HEK293 (cell line): ENCODE results near the gene FAM136A.

Experiments used
- SCRT1 ChIP-seq: fragments of 450-650 bp; formaldehyde crosslinking; IDR thresholded peaks from 2 replicates; pipeline ENCODE4 v1.5.1; 2016; ENCODE audit warnings: missing biosample characterization, missing genetic modification characterization, borderline replicate concordance
- ZBTB20 ChIP-seq: fragments of 450-650 bp; formaldehyde crosslinking; IDR thresholded peaks from 2 replicates; pipeline ENCODE4 v1.5.1; 2016; ENCODE audit warnings: missing biosample characterization, missing genetic modification characterization
- ZBTB21 ChIP-seq: fragments of 450-650 bp; formaldehyde crosslinking; IDR thresholded peaks from 2 replicates; pipeline ENCODE4 v1.5.1; 2017; ENCODE audit warnings: missing biosample characterization, missing genetic modification characterization
- ZBTB7A ChIP-seq: fragments of 450-650 bp; formaldehyde crosslinking; IDR thresholded peaks from 2 replicates; pipeline ENCODE4 v1.5.1; 2016; ENCODE audit warnings: low read depth, missing biosample characterization, missing genetic modification characterization
- ZEB2 ChIP-seq: fragments of 450-650 bp; formaldehyde crosslinking; IDR thresholded peaks from 2 replicates; pipeline ENCODE4 v1.5.1; 2016; ENCODE audit warnings: missing biosample characterization, missing genetic modification characterization
- ZNF112 ChIP-seq: fragments of 450-650 bp; formaldehyde crosslinking; IDR thresholded peaks from 2 replicates; pipeline ENCODE4 v1.5.0; 2017; ENCODE audit warnings: missing biosample characterization, missing genetic modification characterization
- ZNF146 ChIP-seq: fragments of 450-650 bp; formaldehyde crosslinking; IDR thresholded peaks from 2 replicates; pipeline ENCODE4 v1.5.1; 2016; ENCODE audit warnings: missing biosample characterization, missing genetic modification characterization
- ZNF16 ChIP-seq: fragments of 450-650 bp; formaldehyde crosslinking; IDR thresholded peaks from 2 replicates; pipeline ENCODE4 v1.5.1; 2016; ENCODE audit warnings: low read depth, missing biosample characterization, missing genetic modification characterization
- ZNF169 ChIP-seq: fragments of 450-650 bp; formaldehyde crosslinking; IDR thresholded peaks from 2 replicates; pipeline ENCODE4 v1.5.1; 2016; ENCODE audit warnings: missing biosample characterization, missing genetic modification characterization
- ZNF175 ChIP-seq: fragments of 450-650 bp; formaldehyde crosslinking; IDR thresholded peaks from 2 replicates; pipeline ENCODE4 v1.5.1; 2016; ENCODE audit warnings: missing biosample characterization, missing genetic modification characterization
- ZNF184 ChIP-seq: fragments of 450-650 bp; IDR thresholded peaks from 2 replicates; pipeline ENCODE4 v1.5.1; 2018; ENCODE audit warnings: missing biosample characterization, mild to moderate bottlenecking, missing genetic modification characterization
- ZNF239 ChIP-seq: fragments of 450-650 bp; formaldehyde crosslinking; IDR thresholded peaks from 2 replicates; pipeline ENCODE4 v1.5.1; 2016; ENCODE audit warnings: missing biosample characterization, missing genetic modification characterization
- ZNF341 ChIP-seq: fragments of 450-650 bp; formaldehyde crosslinking; IDR thresholded peaks from 2 replicates; pipeline ENCODE4; 2016; ENCODE audit warnings: low read depth, missing biosample characterization, missing genetic modification characterization
- ZNF350 ChIP-seq: fragments of 450-650 bp; formaldehyde crosslinking; IDR thresholded peaks from 2 replicates; pipeline ENCODE4 v1.5.0; 2017; ENCODE audit warnings: missing biosample characterization, mild to moderate bottlenecking, missing genetic modification characterization
- ZNF416 ChIP-seq: fragments of 450-650 bp; formaldehyde crosslinking; IDR thresholded peaks from 2 replicates; pipeline ENCODE4 v1.5.1; 2016; ENCODE audit warnings: missing biosample characterization, missing genetic modification characterization
- ZNF529 ChIP-seq: fragments of 450-650 bp; formaldehyde crosslinking; IDR thresholded peaks from 2 replicates; pipeline ENCODE4 v1.5.1; 2017; ENCODE audit warnings: missing genetic modification characterization, missing biosample characterization; ENCODE audit not compliant: insufficient replicate concordance
- ZNF544 ChIP-seq: fragments of 450-650 bp; formaldehyde crosslinking; IDR thresholded peaks from 2 replicates; pipeline ENCODE4 v1.5.0; 2017; ENCODE audit warnings: missing biosample characterization, missing genetic modification characterization
- ZNF561 ChIP-seq: fragments of 450-650 bp; IDR thresholded peaks from 2 replicates; pipeline ENCODE4 v1.5.1; 2018; ENCODE audit warnings: missing biosample characterization, missing genetic modification characterization, borderline replicate concordance
- ZNF621 ChIP-seq: fragments of 450-650 bp; formaldehyde crosslinking; IDR thresholded peaks from 2 replicates; pipeline ENCODE4 v1.5.1; 2017; ENCODE audit warnings: missing biosample characterization, missing genetic modification characterization
- ZNF626 ChIP-seq: fragments of 450-650 bp; sonication (Bioruptor Pico); formaldehyde crosslinking; IDR thresholded peaks from 2 replicates; pipeline ENCODE4 v1.5.1; 2018; ENCODE audit warnings: missing biosample characterization, missing genetic modification characterization, inconsistent platforms
- ZNF76 ChIP-seq: fragments of 450-650 bp; formaldehyde crosslinking; IDR thresholded peaks from 2 replicates; pipeline ENCODE4; 2016; ENCODE audit warnings: low read depth, missing biosample characterization, missing genetic modification characterization, borderline replicate concordance
- ZSCAN16 ChIP-seq: fragments of 450-650 bp; formaldehyde crosslinking; IDR thresholded peaks from 2 replicates; pipeline ENCODE4 v1.5.1; 2016; ENCODE audit warnings: missing biosample characterization, missing genetic modification characterization
- ZSCAN23 ChIP-seq: fragments of 450-650 bp; formaldehyde crosslinking; IDR thresholded peaks from 2 replicates; pipeline ENCODE4 v1.5.1; 2016; ENCODE audit warnings: missing biosample characterization, missing genetic modification characterization
- TF ChIP-seq, protein P1 (sequence below): fragments of 450-650 bp; formaldehyde crosslinking; IDR thresholded peaks from 2 replicates; pipeline ENCODE4 v1.5.1; 2016; ENCODE audit warnings: missing biosample characterization, missing genetic modification characterization
- TF ChIP-seq, protein P2 (sequence below): fragments of 450-650 bp; formaldehyde crosslinking; IDR thresholded peaks from 2 replicates; pipeline ENCODE4 v1.5.1; 2016; ENCODE audit warnings: missing biosample characterization, missing genetic modification characterization
- TF ChIP-seq, protein P3 (sequence below): sonication (generic); formaldehyde crosslinking; IDR thresholded peaks from 2 replicates; pipeline ENCODE4 v1.8.1; 2022; ENCODE audit warnings: mild to moderate bottlenecking, moderate library complexity, missing genetic modification reagents
- TF ChIP-seq, protein P4 (sequence below): fragments of 450-650 bp; formaldehyde crosslinking; IDR thresholded peaks from 2 replicates; pipeline ENCODE4 v1.5.1; 2016; ENCODE audit warnings: missing biosample characterization, missing genetic modification characterization
- TF ChIP-seq, protein P5 (sequence below): fragments of 450-650 bp; formaldehyde crosslinking; IDR thresholded peaks from 2 replicates; pipeline ENCODE4 v1.5.1; 2017; ENCODE audit warnings: missing biosample characterization, missing genetic modification characterization

FAM136A gene

DNA sequence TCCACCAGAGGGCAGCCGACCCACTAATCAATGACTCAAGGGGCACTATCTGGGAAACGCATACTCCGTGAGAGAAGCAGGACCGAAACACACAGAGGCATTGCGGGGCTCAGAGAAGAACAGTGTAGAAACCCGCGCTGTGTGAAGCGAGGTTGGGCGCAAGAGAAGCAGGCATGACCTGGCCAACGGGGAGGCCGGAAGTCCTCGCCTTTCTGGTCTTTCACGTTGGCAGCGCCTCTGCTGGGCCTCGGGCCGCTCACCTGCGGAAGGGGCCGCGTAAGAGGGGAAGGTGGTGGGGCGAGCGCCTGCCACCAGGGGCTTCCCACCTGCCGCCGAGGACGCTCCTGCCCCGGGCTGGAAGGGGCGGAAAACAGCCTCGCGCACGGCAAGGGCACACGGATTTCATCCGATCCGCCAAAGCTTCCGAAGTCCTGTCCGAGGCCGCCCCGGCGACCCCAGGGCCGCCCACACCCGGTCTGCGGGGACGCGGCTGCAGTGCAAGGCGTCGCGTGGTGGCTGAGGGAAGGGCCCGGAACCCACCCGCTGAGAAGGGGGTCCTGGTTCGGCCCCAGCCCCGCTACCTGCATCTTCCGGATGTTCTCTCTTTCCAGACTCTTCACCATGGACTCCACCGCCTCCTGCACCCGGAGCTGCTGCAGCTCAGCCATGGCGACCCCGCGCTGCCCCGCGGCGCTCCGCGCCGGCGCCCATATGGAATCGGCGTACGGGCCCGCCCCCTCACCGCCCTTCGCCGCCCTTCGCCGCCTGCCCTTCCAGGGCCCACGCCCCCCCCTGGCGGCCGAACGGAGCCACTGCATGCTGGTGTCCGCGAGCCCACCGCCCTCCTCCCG is at the start of gene FAM136A (continued):
- TF ChIP-seq, protein P1, sequence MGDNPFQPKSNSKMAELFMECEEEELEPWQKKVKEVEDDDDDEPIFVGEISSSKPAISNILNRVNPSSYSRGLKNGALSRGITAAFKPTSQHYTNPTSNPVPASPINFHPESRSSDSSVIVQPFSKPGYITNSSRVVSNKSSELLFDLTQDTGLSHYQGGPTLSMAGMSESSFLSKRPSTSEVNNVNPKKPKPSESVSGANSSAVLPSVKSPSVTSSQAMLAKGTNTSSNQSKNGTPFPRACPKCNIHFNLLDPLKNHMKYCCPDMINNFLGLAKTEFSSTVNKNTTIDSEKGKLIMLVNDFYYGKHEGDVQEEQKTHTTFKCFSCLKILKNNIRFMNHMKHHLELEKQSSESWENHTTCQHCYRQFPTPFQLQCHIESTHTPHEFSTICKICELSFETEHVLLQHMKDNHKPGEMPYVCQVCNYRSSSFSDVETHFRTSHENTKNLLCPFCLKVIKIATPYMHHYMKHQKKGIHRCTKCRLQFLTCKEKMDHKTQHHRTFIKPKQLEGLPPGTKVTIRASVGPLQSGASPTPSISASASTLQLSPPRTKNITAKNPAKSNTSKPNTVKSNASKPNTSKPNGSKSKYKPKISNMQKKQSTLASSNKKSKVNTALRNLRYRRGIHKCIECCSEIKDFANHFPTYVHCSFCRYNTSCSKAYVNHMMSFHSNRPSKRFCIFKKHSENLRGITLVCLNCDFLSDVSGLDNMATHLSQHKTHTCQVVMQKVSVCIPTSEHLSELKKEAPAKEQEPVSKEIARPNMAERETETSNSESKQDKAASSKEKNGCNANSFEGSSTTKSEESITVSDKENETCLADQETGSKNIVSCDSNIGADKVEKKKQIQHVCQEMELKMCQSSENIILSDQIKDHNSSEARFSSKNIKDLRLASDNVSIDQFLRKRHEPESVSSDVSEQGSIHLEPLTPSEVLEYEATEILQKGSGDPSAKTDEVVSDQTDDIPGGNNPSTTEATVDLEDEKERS (tag by site-specific recombination): no peak
- TF ChIP-seq ZNF146 (tag by site-specific recombination) (no peak), ZBTB21 (tag by site-specific recombination) (no peak), ZNF561 (tag by site-specific recombination) (peak; percentile 31; the same call in 1 of the 2 replicates), ZNF239 (tag by site-specific recombination) (no peak), ZEB2 (peak; percentile 43; the same call in 1 of the 2 replicates), ZNF341 (tag by site-specific recombination) (no peak), ZNF175 (no peak), ZNF350 (tag by site-specific recombination) (no peak), ZSCAN23 (tag by site-specific recombination) (no peak), ZSCAN16 (tag by site-specific recombination) (no peak), ZNF169 (tag by site-specific recombination) (no peak), SCRT1 (tag by site-specific recombination) (no peak), ZNF544 (tag by site-specific recombination) (no peak), ZNF529 (tag by site-specific recombination) (no peak), ZNF621 (tag by site-specific recombination) (no peak), ZBTB20 (peak; percentile 69), ZNF16 (no peak), ZNF76 (tag by site-specific recombination) (0 out of 2 replicates have a peak, but pooled peaks have one; percentile 45), ZNF626 (tag by site-specific recombination) (no peak), ZNF416 (tag by site-specific recombination) (no peak), ZNF112 (no peak), ZNF184 (tag by site-specific recombination) (no peak), ZBTB7A (tag by site-specific recombination) (no peak)
- TF ChIP-seq, protein P2, sequence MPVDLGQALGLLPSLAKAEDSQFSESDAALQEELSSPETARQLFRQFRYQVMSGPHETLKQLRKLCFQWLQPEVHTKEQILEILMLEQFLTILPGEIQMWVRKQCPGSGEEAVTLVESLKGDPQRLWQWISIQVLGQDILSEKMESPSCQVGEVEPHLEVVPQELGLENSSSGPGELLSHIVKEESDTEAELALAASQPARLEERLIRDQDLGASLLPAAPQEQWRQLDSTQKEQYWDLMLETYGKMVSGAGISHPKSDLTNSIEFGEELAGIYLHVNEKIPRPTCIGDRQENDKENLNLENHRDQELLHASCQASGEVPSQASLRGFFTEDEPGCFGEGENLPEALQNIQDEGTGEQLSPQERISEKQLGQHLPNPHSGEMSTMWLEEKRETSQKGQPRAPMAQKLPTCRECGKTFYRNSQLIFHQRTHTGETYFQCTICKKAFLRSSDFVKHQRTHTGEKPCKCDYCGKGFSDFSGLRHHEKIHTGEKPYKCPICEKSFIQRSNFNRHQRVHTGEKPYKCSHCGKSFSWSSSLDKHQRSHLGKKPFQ (tag by site-specific recombination): no peak
- TF ChIP-seq, protein P3, sequence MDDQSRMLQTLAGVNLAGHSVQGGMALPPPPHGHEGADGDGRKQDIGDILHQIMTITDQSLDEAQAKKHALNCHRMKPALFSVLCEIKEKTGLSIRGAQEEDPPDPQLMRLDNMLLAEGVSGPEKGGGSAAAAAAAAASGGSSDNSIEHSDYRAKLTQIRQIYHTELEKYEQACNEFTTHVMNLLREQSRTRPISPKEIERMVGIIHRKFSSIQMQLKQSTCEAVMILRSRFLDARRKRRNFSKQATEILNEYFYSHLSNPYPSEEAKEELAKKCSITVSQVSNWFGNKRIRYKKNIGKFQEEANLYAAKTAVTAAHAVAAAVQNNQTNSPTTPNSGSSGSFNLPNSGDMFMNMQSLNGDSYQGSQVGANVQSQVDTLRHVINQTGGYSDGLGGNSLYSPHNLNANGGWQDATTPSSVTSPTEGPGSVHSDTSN (CRISPR knock-in tag): peak; percentile 33; the same call in 1 of the 2 replicates
- TF ChIP-seq, protein P4, sequence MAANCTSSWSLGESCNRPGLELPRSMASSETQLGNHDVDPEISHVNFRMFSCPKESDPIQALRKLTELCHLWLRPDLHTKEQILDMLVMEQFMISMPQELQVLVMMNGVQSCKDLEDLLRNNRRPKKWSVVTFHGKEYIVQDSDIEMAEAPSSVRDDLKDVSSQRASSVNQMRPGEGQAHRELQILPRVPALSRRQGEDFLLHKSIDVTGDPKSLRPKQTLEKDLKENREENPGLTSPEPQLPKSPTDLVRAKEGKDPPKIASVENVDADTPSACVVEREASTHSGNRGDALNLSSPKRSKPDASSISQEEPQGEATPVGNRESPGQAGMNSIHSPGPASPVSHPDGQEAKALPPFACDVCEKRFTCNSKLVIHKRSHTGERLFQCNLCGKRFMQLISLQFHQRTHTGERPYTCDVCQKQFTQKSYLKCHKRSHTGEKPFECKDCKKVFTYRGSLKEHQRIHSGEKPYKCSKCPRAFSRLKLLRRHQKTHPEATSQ: no peak
- TF ChIP-seq, protein P5, sequence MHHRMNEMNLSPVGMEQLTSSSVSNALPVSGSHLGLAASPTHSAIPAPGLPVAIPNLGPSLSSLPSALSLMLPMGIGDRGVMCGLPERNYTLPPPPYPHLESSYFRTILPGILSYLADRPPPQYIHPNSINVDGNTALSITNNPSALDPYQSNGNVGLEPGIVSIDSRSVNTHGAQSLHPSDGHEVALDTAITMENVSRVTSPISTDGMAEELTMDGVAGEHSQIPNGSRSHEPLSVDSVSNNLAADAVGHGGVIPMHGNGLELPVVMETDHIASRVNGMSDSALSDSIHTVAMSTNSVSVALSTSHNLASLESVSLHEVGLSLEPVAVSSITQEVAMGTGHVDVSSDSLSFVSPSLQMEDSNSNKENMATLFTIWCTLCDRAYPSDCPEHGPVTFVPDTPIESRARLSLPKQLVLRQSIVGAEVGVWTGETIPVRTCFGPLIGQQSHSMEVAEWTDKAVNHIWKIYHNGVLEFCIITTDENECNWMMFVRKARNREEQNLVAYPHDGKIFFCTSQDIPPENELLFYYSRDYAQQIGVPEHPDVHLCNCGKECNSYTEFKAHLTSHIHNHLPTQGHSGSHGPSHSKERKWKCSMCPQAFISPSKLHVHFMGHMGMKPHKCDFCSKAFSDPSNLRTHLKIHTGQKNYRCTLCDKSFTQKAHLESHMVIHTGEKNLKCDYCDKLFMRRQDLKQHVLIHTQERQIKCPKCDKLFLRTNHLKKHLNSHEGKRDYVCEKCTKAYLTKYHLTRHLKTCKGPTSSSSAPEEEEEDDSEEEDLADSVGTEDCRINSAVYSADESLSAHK (tag by site-specific recombination): no peak
